SJCRH30 (cell line): ENCODE results near the gene C1S. TPM values are rescaled to one million over a fixed set of nuclear protein-coding genes. Genes with fewer than 3 reads are reported as not detected.
"Not testable (repeated sequence)": the region's sequence is repeated elsewhere in the genome, so short reads cannot be mapped to it uniquely, and the experiment has no call there.

Experiments
- DNase-seq, 2 experiments: peaks; one replicate each; pipeline ENCODE4 v3.0.0-alpha.2; 2015 to 2020
- H3K27ac ChIP-seq: fragments of 250-450 bp; sonication (Bioruptor Pico); 2 replicates; pipeline ENCODE4 v1.5.1; 2020; ENCODE audit warnings: mild to moderate bottlenecking, moderate library complexity
- H3K27me3 ChIP-seq: fragments of 250-450 bp; sonication (Bioruptor Pico); 2 replicates; pipeline ENCODE4 v1.5.1; 2020; ENCODE audit warnings: mild to moderate bottlenecking, moderate library complexity
- H3K36me3 ChIP-seq: fragments of 250-450 bp; sonication (Bioruptor Pico); 2 replicates; pipeline ENCODE4 v1.5.1; 2020; ENCODE audit warnings: mild to moderate bottlenecking, moderate library complexity
- H3K4me1 ChIP-seq: fragments of 250-450 bp; sonication (Bioruptor Pico); 2 replicates; pipeline ENCODE4 v1.5.1; 2020; ENCODE audit warnings: mild to moderate bottlenecking, moderate library complexity
- H3K4me3 ChIP-seq: fragments of 250-450 bp; sonication (Bioruptor Pico); 2 replicates; pipeline ENCODE4 v1.5.1; 2020; ENCODE audit warnings: mild to moderate bottlenecking, moderate library complexity
- H3K9me3 ChIP-seq: fragments of 250-450 bp; sonication (Bioruptor Pico); replicated peaks from 2 replicates; pipeline ENCODE4 v1.5.1; 2020; ENCODE audit warnings: mild to moderate bottlenecking, moderate library complexity
- total RNA-seq: library from RNA; depleted of rRNA; stranded (reverse); fragments of >200 nt; shearing (Covaris generic); gene quantifications from 2 replicates; pipeline ENCODE4 v1.2.3, GENCODE V29; 2014

Gene C1S
- total RNA-seq, 1 experiment from 2014 or later = 0.61 TPM

GRCh38 chr12:7034464-7034863, 26.1 kb upstream of the C1S start:
- no peaks in the 10 kb centered on the region for H3K4me1 ChIP-seq
- H3K4me3 ChIP-seq = no peak overlapping the region
- H3K9me3 ChIP-seq = no peaks in the 10 kb centered on the region
- H3K36me3 ChIP-seq = no peaks in the 10 kb centered on the region
- no peak for DNase-seq
- H3K27me3 ChIP-seq = no peaks in the 10 kb centered on the region
- no peak overlapping the region for H3K27ac ChIP-seq

GRCh38 chr12:7035463-7035862, 25.1 kb upstream of the C1S start:
- Histone ChIP-seq H3K27me3 (peaks cover 1% of the 10 kb centered on the region; the same call in 1 of the 2 replicates), H3K36me3 (no peaks in the 10 kb centered on the region), H3K4me3 (no peak overlapping the region), H3K27ac (no peak overlapping the region), H3K4me1 (no peaks in the 10 kb centered on the region), H3K9me3 (no peaks in the 10 kb centered on the region)
- no peak for DNase-seq

- not testable (repeated sequence) for H3K27me3 ChIP-seq, H3K36me3 ChIP-seq, H3K4me3 ChIP-seq, DNase-seq, H3K27ac ChIP-seq, H3K4me1 ChIP-seq, H3K9me3 ChIP-seq
Observed at GRCh38 chr12:7037411-7037810, 23.1 kb upstream of the C1S start.

- Histone ChIP-seq H3K36me3 (no peaks in the 10 kb centered on the region), H3K4me1 (no peaks in the 10 kb centered on the region), H3K27ac (no peak overlapping the region), H3K9me3 (no peaks in the 10 kb centered on the region), H3K4me3 (no peak overlapping the region), H3K27me3 (peaks cover 3% of the 10 kb centered on the region; the same call in 1 of the 2 replicates)
- DNase-seq = no peak
Observed at GRCh38 chr12:7038591-7038990, 21.9 kb upstream of the C1S start.

- Histone ChIP-seq H3K9me3 (no peaks in the 10 kb centered on the region), H3K36me3 (no peaks in the 10 kb centered on the region), H3K27ac (no peak overlapping the region), H3K27me3 (peaks cover 3% of the 10 kb centered on the region; the same call in 1 of the 2 replicates), H3K4me3 (no peak overlapping the region), H3K4me1 (no peaks in the 10 kb centered on the region)
- DNase-seq = no peak
Observed at GRCh38 chr12:7039403-7039802, 21.1 kb upstream of the C1S start.

- Histone ChIP-seq H3K4me3 (no peak overlapping the region), H3K9me3 (no peaks in the 10 kb centered on the region), H3K36me3 (no peaks in the 10 kb centered on the region), H3K4me1 (no peaks in the 10 kb centered on the region), H3K27ac (no peak overlapping the region), H3K27me3 (peaks cover 3% of the 10 kb centered on the region; the same call in 1 of the 2 replicates)
- DNase-seq = peak in 1 of 2 experiments; percentile 55
Observed at GRCh38 chr12:7042842-7043241, 17.7 kb upstream of the C1S start.

GRCh38 chr12:7045913-7046312, 14.6 kb upstream of the C1S start:
- Histone ChIP-seq H3K4me3 (no peak overlapping the region), H3K9me3 (no peaks in the 10 kb centered on the region; the same call in 1 of the 2 replicates), H3K27me3 (peaks cover 3% of the 10 kb centered on the region; the same call in 1 of the 2 replicates), H3K36me3 (no peaks in the 10 kb centered on the region), H3K4me1 (0 out of 2 replicates have a peak, but pooled peaks cover 2% of the 10 kb centered on the region), H3K27ac (no peak overlapping the region)
- DNase-seq = no peak

- peaks cover 3% of the 10 kb centered on the region; the same call in 1 of the 2 replicates for H3K27me3 ChIP-seq
- DNase-seq = no peak
- H3K9me3 ChIP-seq = no peaks in the 10 kb centered on the region; the same call in 1 of the 2 replicates
- H3K4me3 ChIP-seq = no peak overlapping the region
- no peak overlapping the region for H3K27ac ChIP-seq
- 0 out of 2 replicates have a peak, but pooled peaks cover 2% of the 10 kb centered on the region for H3K4me1 ChIP-seq
- H3K36me3 ChIP-seq = no peaks in the 10 kb centered on the region
Observed at GRCh38 chr12:7046383-7047105, 14.0 kb upstream of the C1S start.

- Histone ChIP-seq H3K27ac (no peak overlapping the region), H3K4me3 (no peak overlapping the region), H3K36me3 (no peaks in the 10 kb centered on the region), H3K4me1 (0 out of 2 replicates have a peak, but pooled peaks cover 2% of the 10 kb centered on the region), H3K27me3 (peaks cover 3% of the 10 kb centered on the region; the same call in 1 of the 2 replicates), H3K9me3 (no peaks in the 10 kb centered on the region; the same call in 1 of the 2 replicates)
- DNase-seq = no peak
Observed at GRCh38 chr12:7047306-7047705, 13.2 kb upstream of the C1S start.

- not testable (repeated sequence) for H3K27ac ChIP-seq, H3K4me3 ChIP-seq, DNase-seq, H3K36me3 ChIP-seq, H3K9me3 ChIP-seq, H3K4me1 ChIP-seq
- H3K27me3 ChIP-seq = peaks cover 18% of the 10 kb centered on the region
Observed at GRCh38 chr12:7049445-7049951, 11.0 kb upstream of the C1S start.

GRCh38 chr12:7049973-7050372, 10.5 kb upstream of the C1S start:
- not testable (repeated sequence) for H3K27ac ChIP-seq, H3K4me1 ChIP-seq, H3K4me3 ChIP-seq, DNase-seq, H3K36me3 ChIP-seq, H3K9me3 ChIP-seq
- H3K27me3 ChIP-seq = peaks cover 23% of the 10 kb centered on the region

- no peak overlapping the region for H3K27ac ChIP-seq
- H3K9me3 ChIP-seq = peaks cover 4% of the 10 kb centered on the region; the same call in 1 of the 2 replicates
- peaks cover 27% of the 10 kb centered on the region for H3K27me3 ChIP-seq
- DNase-seq = no peak
- H3K4me1 ChIP-seq = 0 out of 2 replicates have a peak, but pooled peaks cover 2% of the 10 kb centered on the region
- no peaks in the 10 kb centered on the region for H3K36me3 ChIP-seq
- H3K4me3 ChIP-seq = no peak overlapping the region
Observed at GRCh38 chr12:7054925-7055324, 5.6 kb upstream of the C1S start.

GRCh38 chr12:7055736-7056135, 4.8 kb upstream of the C1S start:
- DNase-seq = not testable (repeated sequence)
- peaks cover 33% of the 10 kb centered on the region for H3K27me3 ChIP-seq

GRCh38 chr12:7058163-7058845, 2.2 kb upstream of the C1S start:
- H3K4me1 ChIP-seq = no peaks in the 10 kb centered on the region
- H3K9me3 ChIP-seq = no peaks in the 10 kb centered on the region
- H3K36me3 ChIP-seq = no peaks in the 10 kb centered on the region
- no peak overlapping the region for H3K4me3 ChIP-seq
- H3K27ac ChIP-seq = no peak overlapping the region
- no peak for DNase-seq
- H3K27me3 ChIP-seq = peaks cover 29% of the 10 kb centered on the region

More at GRCh38 chr12:7055736-7056135, 4.8 kb upstream of the C1S start:
- not testable (repeated sequence) for H3K4me1 ChIP-seq, H3K9me3 ChIP-seq, H3K4me3 ChIP-seq, H3K36me3 ChIP-seq, H3K27ac ChIP-seq

- no peaks in the 10 kb centered on the region for H3K36me3 ChIP-seq
- H3K9me3 ChIP-seq = no peaks in the 10 kb centered on the region
- H3K27ac ChIP-seq = no peak overlapping the region
- peaks cover 27% of the 10 kb centered on the region for H3K27me3 ChIP-seq
- no peak overlapping the region for H3K4me3 ChIP-seq
- no peak for DNase-seq
- H3K4me1 ChIP-seq = no peaks in the 10 kb centered on the region
Observed at GRCh38 chr12:7058850-7059395, 1.6 kb upstream of the C1S start.
